H9 (cell line): Measurements from ENCODE around the gene SRRM3. TPM values are rescaled to one million over a fixed set of nuclear protein-coding genes. Genes with fewer than 3 reads are reported as not detected.

Experiments
- DNase-seq: peaks from one replicate; pipeline ENCODE4 v3.0.0-alpha.2; 2017
- H2AFZ ChIP-seq: one replicate; pipeline ENCODE4 v1.6.1; 2013; ENCODE audit warnings: mild to moderate bottlenecking, low read length, control low read depth, moderate library complexity
- H2AK5ac ChIP-seq: 2 replicates; pipeline ENCODE4 v1.6.1; 2013; ENCODE audit warnings: low read length, control low read depth, mixed read lengths; ENCODE audit not compliant: insufficient read length
- H2BK120ac ChIP-seq: one replicate; pipeline ENCODE4 v1.6.1; 2013; ENCODE audit warnings: low read depth, mild to moderate bottlenecking, low read length, control low read depth, inconsistent platforms; ENCODE audit not compliant: poor library complexity, severe bottlenecking
- H2BK12ac ChIP-seq: 2 replicates; pipeline ENCODE4 v1.6.1; 2013; ENCODE audit warnings: low read length, control low read depth, mixed read lengths, low read depth; ENCODE audit not compliant: insufficient read length
- H2BK15ac ChIP-seq: 2 replicates; pipeline ENCODE4 v1.6.1; 2013; ENCODE audit warnings: low read depth, low read length, control low read depth
- H2BK20ac ChIP-seq: one replicate; pipeline ENCODE4 v1.6.1; 2013; ENCODE audit warnings: low read depth, mild to moderate bottlenecking, low read length, control low read depth, inconsistent platforms; ENCODE audit not compliant: poor library complexity, severe bottlenecking
- H2BK5ac ChIP-seq: 2 replicates; pipeline ENCODE4 v1.6.1; 2013; ENCODE audit warnings: low read length, control low read depth, mixed read lengths; ENCODE audit not compliant: insufficient read length
- H3K14ac ChIP-seq: 2 replicates; pipeline ENCODE4 v1.6.1; 2013; ENCODE audit warnings: low read length, control low read depth; ENCODE audit not compliant: insufficient read depth
- H3K18ac ChIP-seq: 2 replicates; pipeline ENCODE4 v1.6.1; 2013; ENCODE audit warnings: low read depth, mild to moderate bottlenecking, mixed read lengths, low read length, control low read depth; ENCODE audit not compliant: insufficient read length
- H3K23ac ChIP-seq: 2 replicates; pipeline ENCODE4 v1.6.1; 2013; ENCODE audit warnings: low read length, control low read depth, mixed read lengths, low read depth; ENCODE audit not compliant: insufficient read length
- H3K23me2 ChIP-seq: 2 replicates; pipeline ENCODE4 v1.6.1; 2013; ENCODE audit warnings: low read depth, mild to moderate bottlenecking, mixed read lengths, low read length, control low read depth; ENCODE audit not compliant: insufficient read length, poor library complexity, severe bottlenecking
- H3K27ac ChIP-seq: 2 replicates; pipeline ENCODE4 v1.5.1; 2013; ENCODE audit warnings: low read length, control low read depth, mixed read lengths, low read depth; ENCODE audit not compliant: insufficient read length
- H3K27me3 ChIP-seq: 2 replicates; pipeline ENCODE4 v1.6.1; 2013; ENCODE audit warnings: low read length, control low read depth, inconsistent platforms; ENCODE audit not compliant: insufficient read depth
- H3K4ac ChIP-seq: 2 replicates; pipeline ENCODE4 v1.6.1; 2013; ENCODE audit warnings: low read depth, mild to moderate bottlenecking, control low read depth, inconsistent platforms, low read length, moderate library complexity
- H3K4me1 ChIP-seq: 2 replicates; pipeline ENCODE4 v1.6.1; 2013; ENCODE audit warnings: low read length, control low read depth, inconsistent platforms; ENCODE audit not compliant: insufficient read depth
- H3K4me2 ChIP-seq: 2 replicates; pipeline ENCODE4 v1.6.1; 2013; ENCODE audit warnings: low read length, control low read depth, mixed read lengths; ENCODE audit not compliant: insufficient read length, insufficient read depth
- H3K56ac ChIP-seq: 2 replicates; pipeline ENCODE4 v1.6.1; 2013; ENCODE audit warnings: low read depth, mild to moderate bottlenecking, mixed read lengths, low read length, control low read depth; ENCODE audit not compliant: insufficient read length
- H3K79me1 ChIP-seq: 2 replicates; pipeline ENCODE4 v1.6.1; 2013; ENCODE audit warnings: low read depth, mild to moderate bottlenecking, moderate library complexity, low read length, control low read depth, inconsistent platforms; ENCODE audit not compliant: insufficient read depth, poor library complexity, severe bottlenecking
- H3K79me2 ChIP-seq: 2 replicates; pipeline ENCODE4 v1.6.1; 2013; ENCODE audit warnings: low read length, control low read depth, inconsistent platforms; ENCODE audit not compliant: insufficient read depth
- H3K9ac ChIP-seq: 2 replicates; pipeline ENCODE4 v1.6.1; 2013; ENCODE audit warnings: low read length, control low read depth, mixed read lengths; ENCODE audit not compliant: insufficient read length; ENCODE audit errors: extremely low read depth
- H3K9me3 ChIP-seq: one replicate; pipeline ENCODE4 v1.6.1; 2013; ENCODE audit warnings: low read depth, low read length, inconsistent platforms; ENCODE audit not compliant: control insufficient read depth
- H3T11ph ChIP-seq: one replicate; pipeline ENCODE4 v1.6.1; 2013; ENCODE audit warnings: mild to moderate bottlenecking, low read length, control low read depth, inconsistent platforms
- H4K20me1 ChIP-seq: one replicate; pipeline ENCODE4 v1.6.1; 2013; ENCODE audit not compliant: control insufficient read depth, insufficient read length, insufficient read depth
- H4K5ac ChIP-seq: 2 replicates; pipeline ENCODE4 v1.6.1; 2013; ENCODE audit warnings: low read depth, mild to moderate bottlenecking, mixed read lengths, low read length, control low read depth; ENCODE audit not compliant: insufficient read length
- H4K8ac ChIP-seq: replicated peaks from 2 replicates; pipeline ENCODE4 v1.6.1; 2013; ENCODE audit warnings: low read length, control low read depth, mixed read lengths, low read depth; ENCODE audit not compliant: insufficient read length
- H4K91ac ChIP-seq: 2 replicates; pipeline ENCODE4 v1.6.1; 2013; ENCODE audit warnings: low read depth, mild to moderate bottlenecking, moderate library complexity, mixed read lengths, low read length, control low read depth; ENCODE audit not compliant: insufficient read length
- H3K27ac Mint-ChIP-seq, 3 experiments: 2 replicates in 2 of 3; 3 replicates in 1 of 3; pipeline ENCODE4 v1.8.0; 2020 to 2021; ENCODE audit warnings: mixed read lengths in 3 of 3, mild to moderate bottlenecking in 1 of 3, moderate library complexity in 1 of 3
- H3K27me3 Mint-ChIP-seq: 2 replicates; pipeline ENCODE4 v1.8.0; 2021; ENCODE audit warnings: low read depth, mild to moderate bottlenecking, moderate library complexity, mixed read lengths
- H3K36me3 Mint-ChIP-seq, 3 experiments: 2 replicates in 2 of 3; 3 replicates in 1 of 3; pipeline ENCODE4 v1.8.0; 2020 to 2021; ENCODE audit warnings: low read depth in 3 of 3, mixed read lengths in 3 of 3; ENCODE audit not compliant: insufficient read depth in 1 of 3
- H3K4me1 Mint-ChIP-seq, 2 experiments: 2 replicates each; pipeline ENCODE4 v1.8.0; 2020; ENCODE audit warnings: mixed read lengths in 2 of 2
- H3K4me3 Mint-ChIP-seq, 2 experiments: 2 replicates in 1 of 2; 3 replicates in 1 of 2; pipeline ENCODE4 v1.8.0; 2020 to 2021; ENCODE audit warnings: mild to moderate bottlenecking in 2 of 2, mixed read lengths in 2 of 2, moderate library complexity in 1 of 2
- H3K9me3 Mint-ChIP-seq, 2 experiments: 2 replicates in 1 of 2; 3 replicates in 1 of 2; pipeline ENCODE4 v1.8.0; 2020; ENCODE audit warnings: mild to moderate bottlenecking in 2 of 2, mixed read lengths in 2 of 2, moderate library complexity in 1 of 2
- CTCF ChIP-seq: fragments of 200-600 bp; sonication (generic); conservative IDR thresholded peaks from 3 replicates; pipeline ENCODE4 v1.8.0; 2021; ENCODE audit warnings: antibody characterized with exemption, mild to moderate bottlenecking
- WGBS: extraction: QIAGEN DNeasy Blood & Tissue Kit; methylation state at CpG from one replicate; pipeline ENCODE4 v1.1.7; 2013; ENCODE audit warnings: missing lambda C conversion rate, low lambda C conversion rate, mixed read lengths; ENCODE audit not compliant: insufficient read length; ENCODE audit errors: extremely low coverage; 5-methylcytosine and 5-hydroxymethylcytosine counted together
- total RNA-seq: library from RNA; stranded (reverse); gene quantifications from 2 replicates; pipeline ENCODE4 v1.2.1, GENCODE V29; 2021

The SRRM3 gene
- total RNA-seq, 1 experiment from 2014 or later: 11.0 TPM

- H4K5ac ChIP-seq: no peak within 1 kb of the TSS
- no peaks in the 10 kb centered on the region for H3K79me1 ChIP-seq
- peak within 1 kb of the TSS; percentile 49 for H3K4me2 ChIP-seq
- Mint-ChIP-seq H3K4me3 (peak within 1 kb of the TSS; percentile 78 to 92), H3K4me1 (peaks cover 10 to 28% of the 10 kb centered on the region in 2 experiments), H3K27me3 (peaks cover 26% of the 10 kb centered on the region), H3K27ac (peak within 1 kb of the TSS; percentile 63 to 94 (median 70); a peak in 4 of 7 replicates), H3K36me3 (peaks cover 5 to 12% (median 9%) of the 10 kb centered on the region in 3 experiments; a peak in 5 of 7 replicates), H3K9me3 (peaks cover 0 to 3% of the 10 kb centered on the region in 2 experiments; a peak in 2 of 5 replicates)
- H2BK120ac ChIP-seq: no peak within 1 kb of the TSS
- no peak within 1 kb of the TSS for H2AK5ac ChIP-seq
- H3K9ac ChIP-seq: no peak within 1 kb of the TSS
- no peaks in the 10 kb centered on the region for H3K27me3 ChIP-seq
- H3K9me3 ChIP-seq: no peaks in the 10 kb centered on the region
- no peak within 1 kb of the TSS for H3K4ac ChIP-seq
- H3K23me2 ChIP-seq: no peaks in the 10 kb centered on the region
- peak; percentile 77 for DNase-seq
- H2BK20ac ChIP-seq: no peak within 1 kb of the TSS
- H2BK15ac ChIP-seq: no peak within 1 kb of the TSS
- 0 out of 2 replicates have a peak within 1 kb of the TSS, but pooled peaks have one; percentile 18 for H3K14ac ChIP-seq
- H2AFZ ChIP-seq: no peak within 1 kb of the TSS
- H3K18ac ChIP-seq: no peak within 1 kb of the TSS
- H3K79me2 ChIP-seq: no peaks in the 10 kb centered on the region
- H3K56ac ChIP-seq: no peak within 1 kb of the TSS
- H4K8ac ChIP-seq: no peak within 1 kb of the TSS
- no peak within 1 kb of the TSS for H3K23ac ChIP-seq
- H3K4me1 ChIP-seq: no peaks in the 10 kb centered on the region
- H3T11ph ChIP-seq: no peak within 1 kb of the TSS
- H4K91ac ChIP-seq: no peak within 1 kb of the TSS
- H2BK12ac ChIP-seq: no peak within 1 kb of the TSS
- H3K27ac ChIP-seq: no peak within 1 kb of the TSS
- H4K20me1 ChIP-seq: no peaks in the 10 kb centered on the region
- no peak within 1 kb of the TSS for H2BK5ac ChIP-seq
- no CpG with 5 or more reads among the region's 75 CpGs for WGBS
- TF ChIP-seq CTCF: 0 out of 3 replicates have a peak, but pooled peaks have one; percentile 14
Measured at GRCh38 chr7:76302347-76303201, 100.9 kb downstream of the SRRM3 start, which contains the start of gene HSPB1. HSPB1 (plus strand) TSS chr7:76302673; CDS start chr7:76302713, 40 bp downstream.
